Endothelial cell of umbilical vein (primary cell): ENCODE results near the gene PRRG1.

Experiments
- EZH2 ChIP-seq: IDR thresholded peaks from 2 replicates; pipeline ENCODE4 v1.6.1; 2012; ENCODE audit warnings: borderline replicate concordance, low read depth, mild to moderate bottlenecking, moderate library complexity, low read length, inconsistent platforms; ENCODE audit not compliant: severe bottlenecking
- TF ChIP-seq, protein P1 (sequence below), 2 donors: IDR thresholded peaks; 1 replicate in 1 of 2; 2 replicates in 1 of 2; pipeline ENCODE4 v1.5.1; 2011; ENCODE audit warnings: low read length in 2 of 2, mild to moderate bottlenecking in 2 of 2, moderate library complexity in 2 of 2, control low read depth in 1 of 2, inconsistent platforms in 1 of 2, low read depth in 1 of 2; ENCODE audit not compliant: insufficient read depth in 1 of 2; ENCODE audit errors: extremely low read depth in 1 of 2

DNA sequence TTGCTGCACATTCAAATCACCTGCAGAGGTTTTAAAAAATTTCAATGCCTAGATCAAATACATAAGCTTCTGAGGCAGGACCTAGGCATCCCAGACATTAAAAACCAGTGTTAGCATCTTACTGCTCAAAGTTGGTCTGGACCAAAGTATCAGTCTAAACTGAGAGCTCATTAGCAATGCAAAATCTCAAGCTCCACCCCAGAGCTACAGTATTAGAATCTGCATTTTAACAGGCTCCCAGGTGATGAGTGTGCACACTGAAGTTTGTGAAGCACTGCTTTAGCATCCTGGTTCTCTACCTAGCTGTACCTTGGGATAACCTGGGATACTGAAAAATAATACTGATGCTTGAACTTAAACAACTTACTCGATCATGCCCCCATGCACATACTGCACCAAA is 96.0 kb downstream of the PRRG1 start:
- TF ChIP-seq, protein P1, sequence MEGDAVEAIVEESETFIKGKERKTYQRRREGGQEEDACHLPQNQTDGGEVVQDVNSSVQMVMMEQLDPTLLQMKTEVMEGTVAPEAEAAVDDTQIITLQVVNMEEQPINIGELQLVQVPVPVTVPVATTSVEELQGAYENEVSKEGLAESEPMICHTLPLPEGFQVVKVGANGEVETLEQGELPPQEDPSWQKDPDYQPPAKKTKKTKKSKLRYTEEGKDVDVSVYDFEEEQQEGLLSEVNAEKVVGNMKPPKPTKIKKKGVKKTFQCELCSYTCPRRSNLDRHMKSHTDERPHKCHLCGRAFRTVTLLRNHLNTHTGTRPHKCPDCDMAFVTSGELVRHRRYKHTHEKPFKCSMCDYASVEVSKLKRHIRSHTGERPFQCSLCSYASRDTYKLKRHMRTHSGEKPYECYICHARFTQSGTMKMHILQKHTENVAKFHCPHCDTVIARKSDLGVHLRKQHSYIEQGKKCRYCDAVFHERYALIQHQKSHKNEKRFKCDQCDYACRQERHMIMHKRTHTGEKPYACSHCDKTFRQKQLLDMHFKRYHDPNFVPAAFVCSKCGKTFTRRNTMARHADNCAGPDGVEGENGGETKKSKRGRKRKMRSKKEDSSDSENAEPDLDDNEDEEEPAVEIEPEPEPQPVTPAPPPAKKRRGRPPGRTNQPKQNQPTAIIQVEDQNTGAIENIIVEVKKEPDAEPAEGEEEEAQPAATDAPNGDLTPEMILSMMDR (IDR thresholded peaks at IDR 0.05; ENCODE audit: extremely low read depth in 1 of 2, insufficient read depth in 1 of 2, low read depth in 1 of 2, low read length in 2 of 2) = no peak
- no peak for TF ChIP-seq EZH2
